GM19372 (cell line): ENCODE data around the gene SP3.

ENCODE experiments used
- ATAC-seq: cut with Tn5 transposase; IDR thresholded peaks from one replicate; pipeline ENCODE4 v1.9.1; 2021; ENCODE audit warnings: mild to moderate bottlenecking, low read depth, moderate library complexity; ENCODE audit not compliant: unreplicated experiment

The SP3 gene

DNA sequence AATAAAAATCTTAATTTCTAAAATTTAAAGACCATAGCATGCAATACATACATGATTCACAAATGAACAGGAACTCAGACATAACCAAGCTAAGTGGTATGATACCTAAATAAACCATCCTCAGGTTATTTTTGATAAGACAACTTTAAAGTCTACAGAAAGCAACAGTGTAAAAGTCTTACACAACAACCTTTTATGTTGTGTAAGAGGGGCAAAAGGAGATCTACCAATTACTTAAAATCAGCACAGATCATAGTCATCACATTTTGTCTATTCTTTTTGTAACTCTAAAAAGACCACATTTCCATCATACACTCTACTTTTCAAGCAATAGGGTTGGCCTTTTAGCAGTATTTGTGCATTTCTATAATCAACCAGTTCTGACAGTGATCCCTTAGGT lies 16.3 kb downstream of the SP3 start:
- ATAC-seq, result no peak

GRCh38 chr2:173948198-173948597 lies 17.0 kb downstream of the SP3 start:
- ATAC-seq, result no peak

- no peak for ATAC-seq
Observed at GRCh38 chr2:173947131-173947530, 18.0 kb downstream of the SP3 start.

- no peak for ATAC-seq
Observed at GRCh38 chr2:173943738-173944137, 21.4 kb downstream of the SP3 start.

GRCh38 chr2:173942861-173943523 lies 22.2 kb downstream of the SP3 start:
- ATAC-seq, result no peak

- ATAC-seq, result no peak
Observed at GRCh38 chr2:173941567-173941966, 23.6 kb downstream of the SP3 start.

DNA sequence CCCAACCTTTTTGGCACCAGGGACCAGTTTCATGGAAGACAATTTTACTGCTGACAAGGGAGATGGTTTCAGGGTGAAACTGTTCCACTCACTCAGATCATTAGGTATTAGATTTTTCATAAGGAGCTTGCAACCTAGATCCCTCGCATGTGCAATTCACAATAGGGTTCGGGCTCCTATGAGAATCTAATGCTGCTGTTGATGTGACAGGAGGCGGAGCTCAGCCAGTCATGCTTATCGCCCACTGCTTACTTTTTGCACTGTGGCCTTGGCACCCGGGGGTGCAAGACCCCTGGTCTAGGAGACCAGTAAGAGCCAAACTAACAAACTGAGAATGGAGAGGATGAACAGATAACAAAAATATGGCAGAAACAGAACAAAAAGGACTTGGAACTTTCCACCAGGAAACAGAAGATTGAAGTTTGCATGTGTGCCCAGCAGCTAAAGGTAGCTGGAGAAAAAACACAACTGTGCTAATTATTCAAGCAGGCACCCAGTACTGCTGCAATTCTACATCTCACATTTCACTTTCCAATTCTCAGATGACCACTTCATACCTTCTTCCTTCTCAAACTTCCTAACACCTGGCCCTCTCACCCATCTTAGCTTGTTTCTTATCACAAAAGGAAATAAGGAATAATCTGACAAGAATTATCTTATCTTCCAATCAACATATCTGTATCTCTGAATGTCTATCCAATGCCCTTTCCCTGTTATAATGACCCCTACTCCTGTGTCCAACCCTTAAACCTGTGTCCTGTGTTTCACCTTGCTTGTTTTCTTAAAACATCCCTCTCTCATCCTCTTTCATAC lies 24.8 kb downstream of the SP3 start:
- no peak for ATAC-seq

DNA sequence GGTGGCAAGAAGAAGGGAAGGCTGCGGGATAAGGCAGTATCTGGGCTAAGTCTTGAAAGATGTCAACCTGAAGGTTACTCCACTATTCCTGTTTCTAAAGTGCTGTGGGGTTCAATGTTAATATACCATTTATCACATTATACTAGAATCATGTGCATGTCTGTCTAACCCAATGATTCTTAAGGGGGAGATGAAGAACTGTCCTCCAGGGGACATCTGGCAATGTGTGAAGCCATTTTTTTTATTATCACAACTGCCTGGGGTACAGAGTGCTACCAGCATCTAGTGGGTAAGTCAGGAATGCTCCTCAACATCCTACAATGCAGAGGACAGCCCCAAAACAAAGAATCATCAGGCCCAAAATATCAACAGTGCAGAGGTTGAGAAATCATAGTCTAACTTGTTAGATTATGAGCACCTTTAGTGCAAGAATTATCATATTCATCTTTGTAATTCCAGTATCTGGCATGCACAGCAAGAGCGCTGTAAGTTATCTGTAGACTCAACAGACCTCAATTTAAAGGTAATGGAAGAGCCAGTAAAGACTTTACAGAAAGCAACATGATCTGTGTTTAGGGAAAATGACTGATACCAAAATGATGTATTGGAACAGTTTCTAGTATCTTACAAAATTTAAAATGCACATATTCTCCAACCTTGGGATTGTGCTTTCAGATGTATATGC lies 26.3 kb downstream of the SP3 start:
- ATAC-seq, result no peak

DNA sequence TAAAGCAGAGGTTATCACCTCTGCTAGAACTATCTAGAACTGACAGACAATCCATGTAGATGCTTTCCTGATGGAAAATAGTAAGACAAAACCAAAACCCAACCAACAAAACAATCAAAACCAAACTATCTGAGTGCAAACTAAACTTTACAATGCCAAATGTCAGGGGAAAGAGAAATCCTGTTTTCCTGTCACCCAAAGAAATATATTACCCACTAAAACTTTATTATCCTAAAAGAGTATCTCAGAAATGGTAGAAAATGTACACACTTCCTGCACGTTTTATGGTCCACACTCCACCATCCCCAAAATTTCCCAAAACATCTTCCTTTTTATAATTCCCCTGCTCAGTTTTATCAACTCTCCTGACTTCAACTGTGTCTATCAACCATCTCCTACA lies 29.9 kb downstream of the SP3 start:
- ATAC-seq, result no peak

DNA sequence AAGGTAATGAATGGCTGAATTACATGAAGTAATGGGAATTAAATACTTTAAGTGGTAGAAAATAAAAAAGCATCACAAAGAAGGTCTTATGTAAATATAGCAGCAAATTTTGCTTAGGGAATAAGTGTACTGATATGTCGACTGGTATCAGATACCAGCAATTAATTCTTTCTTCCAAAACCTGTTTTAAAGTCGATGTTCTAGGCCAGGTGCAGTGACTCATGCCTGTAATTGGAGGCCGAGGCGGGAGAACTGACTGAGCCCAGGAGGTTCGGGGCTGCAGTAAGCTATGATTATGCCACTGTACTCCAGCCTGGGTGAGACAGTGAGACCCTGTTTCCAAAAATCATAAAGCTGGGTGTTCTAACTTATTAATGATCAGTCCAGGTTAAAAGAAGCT lies 30.3 kb downstream of the SP3 start:
- no peak for ATAC-seq

- ATAC-seq, result no peak
Observed at GRCh38 chr2:173931751-173932150, 33.4 kb downstream of the SP3 start.

DNA sequence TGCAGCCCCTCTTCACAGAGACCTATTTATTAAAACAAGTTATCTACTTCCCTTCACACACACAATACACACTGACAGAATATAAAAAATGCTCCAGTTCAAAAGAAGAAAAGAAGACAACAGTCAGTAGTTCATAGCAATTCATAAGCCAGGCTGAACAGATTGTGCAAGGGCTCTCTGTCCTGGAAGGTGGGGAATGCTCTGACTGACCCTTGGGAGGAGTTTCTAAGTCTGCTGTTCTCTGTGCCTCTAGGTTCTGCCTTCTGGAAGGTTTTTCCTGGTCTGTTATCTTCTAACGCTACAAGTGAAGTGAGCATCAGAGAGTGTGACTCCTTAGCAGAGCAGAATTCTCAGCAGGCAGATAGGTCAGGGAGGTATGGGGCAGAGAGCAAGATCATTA lies 35.7 kb downstream of the SP3 start:
- no peak for ATAC-seq

DNA sequence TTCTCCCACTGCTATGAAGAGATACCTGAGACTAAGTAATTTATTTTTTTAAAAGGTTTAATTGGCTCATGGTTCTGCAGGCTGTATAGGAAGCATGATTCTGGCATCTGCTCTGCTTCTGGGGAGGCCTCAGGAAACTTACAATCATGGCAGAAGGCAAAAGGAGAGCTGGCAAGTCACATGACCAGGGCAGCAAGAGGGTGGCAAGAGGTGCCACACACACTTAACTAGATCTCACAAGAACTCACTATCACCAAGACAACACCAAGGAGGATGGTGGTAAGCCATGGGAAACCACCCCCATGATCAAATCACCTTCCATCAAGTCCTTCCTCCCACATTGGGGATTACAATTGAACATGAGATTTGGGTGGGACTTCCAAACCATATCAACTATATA lies 38.3 kb downstream of the SP3 start:
- ATAC-seq, result no peak

DNA sequence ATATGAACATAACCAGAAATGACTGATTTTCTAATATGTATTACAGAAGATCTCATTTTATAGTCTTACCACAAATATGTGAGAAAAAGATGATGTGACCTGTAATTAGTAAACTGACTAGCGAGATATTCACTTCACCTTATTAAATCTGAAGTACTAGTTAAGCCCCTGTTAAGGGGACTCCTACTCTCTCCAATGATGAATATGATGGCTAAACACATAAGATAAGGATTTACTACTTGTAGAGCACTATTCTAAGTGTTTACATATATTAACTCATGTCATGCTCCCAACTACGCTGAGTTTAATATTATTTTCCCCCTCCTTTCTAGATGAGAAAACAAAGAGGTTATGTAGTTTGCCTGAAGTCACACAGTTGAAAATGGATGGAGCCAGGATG lies 40.9 kb downstream of the SP3 start:
- ATAC-seq, result no peak

GRCh38 chr2:173922760-173923159 lies 42.4 kb downstream of the SP3 start:
- ATAC-seq, result no peak

GRCh38 chr2:173922068-173922467 lies 43.1 kb downstream of the SP3 start:
- no peak for ATAC-seq

DNA sequence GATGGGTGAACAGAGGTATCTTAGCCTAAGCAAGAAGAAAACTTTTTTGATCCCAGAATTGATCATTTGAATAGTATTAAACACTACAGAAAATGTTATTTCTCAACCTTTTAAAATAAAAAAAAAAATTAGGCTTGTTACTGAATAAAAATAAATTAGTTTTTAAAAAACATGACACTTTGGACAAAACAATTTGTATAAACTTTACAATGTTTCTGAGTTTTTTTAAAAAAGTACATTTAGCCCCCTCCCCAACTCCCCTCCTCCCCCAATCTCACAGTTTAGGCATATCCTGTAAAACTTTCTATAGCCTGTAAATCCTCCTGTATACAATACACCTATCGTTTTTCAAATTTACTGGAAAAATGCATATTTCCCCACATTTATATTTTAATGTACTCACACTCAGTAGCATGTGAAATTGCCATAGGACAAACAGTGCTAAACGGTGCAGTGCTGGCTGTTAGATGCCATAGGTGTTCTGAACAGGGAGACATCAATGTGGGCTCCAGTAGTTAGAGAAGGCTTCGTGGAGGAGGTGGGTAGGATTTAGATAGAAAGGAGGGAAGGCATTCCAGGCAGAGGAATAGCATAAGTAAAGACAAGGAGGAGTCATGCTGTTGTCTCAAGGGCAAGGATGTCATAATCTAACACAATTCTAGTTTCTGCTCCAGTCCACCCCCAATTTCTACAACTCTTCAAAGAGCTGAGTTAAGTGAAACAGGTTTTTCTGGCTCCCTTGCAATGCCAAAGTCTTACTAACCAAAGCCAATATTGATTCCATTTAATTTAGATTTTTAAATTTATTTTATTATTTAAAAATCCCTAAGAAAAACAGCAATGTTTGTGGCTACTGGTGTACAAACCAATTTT lies 50.9 kb downstream of the SP3 start:
- ATAC-seq, result no peak

DNA sequence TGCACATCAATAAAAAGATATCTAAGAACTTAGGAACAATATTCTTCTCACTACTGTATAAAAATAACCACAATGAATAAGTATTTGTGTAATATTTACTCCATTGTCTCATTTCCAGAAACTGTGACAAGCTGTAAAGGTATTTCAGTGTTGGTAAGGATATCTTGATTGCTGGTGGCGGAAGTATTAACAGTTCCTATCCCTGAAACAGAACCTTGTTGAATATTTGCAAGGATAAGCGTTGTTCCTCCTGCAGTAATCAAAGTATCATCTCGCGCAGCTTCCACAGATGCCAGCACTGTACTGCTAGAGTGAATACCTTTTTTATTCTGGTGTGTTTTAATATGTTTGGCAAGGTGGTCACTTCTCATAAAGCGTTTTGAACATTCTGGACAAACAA lies 55.3 kb downstream of the SP3 start:
- no peak for ATAC-seq

DNA sequence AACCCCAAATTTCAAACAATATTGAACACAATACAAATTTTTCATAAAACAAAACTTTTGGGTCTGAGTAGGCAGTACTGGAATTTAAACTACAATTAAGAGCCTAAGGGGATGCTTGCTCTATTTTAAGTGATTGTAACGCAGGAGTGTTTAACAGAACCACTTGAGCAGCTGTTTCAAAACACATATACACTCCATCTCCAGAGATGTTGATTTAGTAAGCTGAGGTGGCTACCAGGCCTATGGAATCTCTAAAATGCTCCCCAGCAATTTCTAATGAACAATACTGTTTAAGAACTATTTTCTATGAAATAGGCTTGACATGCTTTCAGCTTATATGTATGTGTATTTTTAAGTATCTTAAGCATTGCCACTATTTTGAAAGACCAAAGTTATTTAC lies 58.5 kb downstream of the SP3 start:
- ATAC-seq, result no peak

GRCh38 chr2:173903601-173904394 lies 61.4 kb downstream of the SP3 start:
- ATAC-seq, result no peak
